Daoy (cell line): Measurements from ENCODE around the gene ZNF317. TPM values are rescaled to one million over a fixed set of nuclear protein-coding genes. Genes with fewer than 3 reads are reported as not detected.
"Not testable (repeated sequence)": the region's sequence is repeated elsewhere in the genome, so short reads cannot be mapped to it uniquely, and the experiment has no call there.

Experiments used
- DNase-seq: peaks from one replicate; pipeline ENCODE4 v3.0.0-alpha.2; 2015; ENCODE audit warnings: low read depth
- total RNA-seq: library from RNA; depleted of rRNA; stranded (reverse); fragments of >200 nt; shearing (Covaris generic); gene quantifications from 2 replicates; pipeline ENCODE4 v1.2.3, GENCODE V29; 2014; rRNA removed

ZNF317 gene
- total RNA-seq, 1 experiment from 2014 or later = 15.7 TPM

DNA sequence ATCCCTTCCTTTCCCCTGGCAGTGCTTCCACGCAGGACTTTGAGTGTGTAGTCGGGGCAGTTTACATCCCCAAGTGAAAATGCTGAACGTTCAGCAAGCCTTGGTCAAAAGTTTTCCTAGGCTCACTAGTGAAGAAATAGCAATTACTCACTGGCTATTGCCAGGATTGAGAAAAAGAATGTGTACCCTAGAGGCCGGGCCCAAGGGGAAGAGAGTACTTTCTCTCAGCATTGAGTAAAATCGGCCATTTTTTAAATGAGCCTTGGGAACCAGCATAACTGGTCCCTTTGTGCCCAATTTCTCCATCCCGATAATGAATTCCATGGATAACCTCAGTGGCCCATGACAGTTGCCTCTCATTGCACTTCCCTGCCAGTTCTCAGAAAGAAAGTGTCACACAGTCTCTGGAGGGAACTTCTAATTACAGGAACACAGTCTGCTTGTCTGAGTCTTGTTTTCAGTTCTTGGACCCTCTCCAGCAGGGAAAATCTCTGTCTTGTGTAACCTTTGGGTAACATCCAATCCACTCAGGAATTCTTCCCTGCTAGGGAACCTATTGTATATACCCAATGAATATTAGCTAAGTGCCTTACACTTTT lies 31.3 kb downstream of the ZNF317 start:
- no peak for DNase-seq

DNA sequence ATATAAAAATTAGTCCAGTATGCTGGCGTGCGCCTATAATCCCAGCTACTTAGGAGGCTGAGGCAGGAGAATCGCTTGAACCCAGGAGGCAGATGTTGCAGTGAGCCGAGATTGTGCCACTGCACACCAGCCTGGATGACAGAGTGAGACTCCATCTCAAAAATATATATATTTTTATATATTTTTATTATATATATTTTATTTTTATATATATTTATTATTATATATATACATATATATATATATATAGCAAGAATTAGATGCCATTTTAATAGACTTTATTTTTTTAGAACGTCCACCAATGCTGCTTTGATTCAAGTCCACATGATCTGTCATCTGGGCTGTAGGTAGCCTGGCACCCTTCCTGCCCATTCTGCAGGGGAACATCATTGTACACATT lies 35.1 kb downstream of the ZNF317 start:
- DNase-seq = no peak

DNA sequence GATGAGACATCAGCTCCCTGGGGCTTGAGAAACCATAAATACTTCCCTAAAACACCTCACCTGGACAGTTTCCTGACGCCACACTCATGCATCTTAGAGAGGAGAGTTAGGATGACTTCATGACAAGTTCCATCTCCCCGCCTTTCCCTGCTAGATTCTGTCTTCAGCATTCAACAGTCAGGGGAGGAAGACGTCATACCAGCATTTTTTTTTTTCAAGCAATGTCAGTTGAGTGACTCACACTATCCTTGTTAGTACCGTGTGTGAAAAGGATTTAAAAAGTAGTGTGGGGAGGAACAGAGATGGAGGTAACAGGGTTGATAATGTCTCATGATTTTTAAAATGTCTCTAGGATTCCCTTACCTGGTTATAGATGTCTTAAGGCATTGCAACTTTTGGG lies 38.7 kb downstream of the ZNF317 start, which contains the start of gene OR7D2:
TSS of gene OR7D2 (plus strand) at position 79 of the 400 bp plus-strand sequence. CDS start 6,803 bp downstream, outside the sequence.
- DNase-seq = no peak

DNA sequence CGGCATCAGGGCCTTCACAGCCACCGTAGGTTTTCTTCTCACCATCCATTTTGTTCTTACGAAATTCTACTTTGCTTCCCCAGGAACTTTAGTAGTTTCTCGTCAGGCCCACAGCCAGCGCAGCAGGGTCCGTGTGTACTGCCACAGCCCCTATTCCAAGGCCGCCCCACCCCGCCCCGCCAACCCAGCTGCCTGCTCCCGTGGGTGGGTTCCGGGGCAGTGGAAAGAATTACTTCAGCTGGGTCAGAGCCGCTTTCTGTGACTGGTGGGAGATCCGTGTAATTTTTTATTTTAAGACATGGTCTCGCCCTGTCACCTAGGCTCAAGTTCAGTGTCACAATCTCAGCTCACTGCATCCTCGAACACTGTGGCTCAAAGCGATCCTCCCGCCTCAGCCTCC lies 42.8 kb downstream of the ZNF317 start:
- DNase-seq = no peak

DNA sequence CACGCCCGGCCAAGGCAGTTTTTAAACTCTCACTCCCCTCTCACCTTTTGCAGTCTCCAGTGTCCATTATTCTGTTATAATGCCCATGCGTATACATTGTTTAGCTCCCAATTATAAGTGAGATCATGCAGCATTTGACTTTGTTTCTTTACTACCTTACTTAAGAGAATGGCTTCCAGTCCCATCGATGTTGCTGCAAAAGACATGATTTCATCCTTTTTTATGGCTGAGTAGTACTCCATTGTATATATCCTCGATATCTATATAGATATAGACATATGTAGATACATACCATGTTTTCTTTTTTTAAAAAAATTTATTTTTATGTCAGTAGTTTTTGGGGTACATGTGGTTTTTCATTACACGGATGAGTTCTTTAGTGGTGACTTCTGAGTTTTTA lies 47.0 kb downstream of the ZNF317 start:
- DNase-seq = no peak

DNA sequence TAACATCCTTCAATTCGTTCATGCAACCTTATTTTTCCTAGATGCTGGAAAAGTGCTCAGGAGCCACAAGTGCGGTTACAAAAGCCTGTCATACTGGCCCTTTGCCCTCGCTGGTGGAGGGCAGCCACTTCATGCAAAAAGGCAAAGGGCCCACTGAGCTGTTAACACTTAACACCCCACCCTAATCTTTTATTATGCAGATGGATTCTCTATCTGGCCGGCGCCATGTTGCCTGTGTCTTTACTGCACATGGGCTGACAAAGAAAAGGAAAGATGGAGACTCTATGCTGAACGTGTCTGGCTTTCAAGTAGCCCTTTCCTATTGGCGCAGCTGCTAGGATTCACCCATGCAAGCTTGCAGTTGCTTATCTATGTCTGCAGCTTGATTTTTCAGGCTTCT lies 49.3 kb downstream of the ZNF317 start:
- DNase-seq = no peak

DNA sequence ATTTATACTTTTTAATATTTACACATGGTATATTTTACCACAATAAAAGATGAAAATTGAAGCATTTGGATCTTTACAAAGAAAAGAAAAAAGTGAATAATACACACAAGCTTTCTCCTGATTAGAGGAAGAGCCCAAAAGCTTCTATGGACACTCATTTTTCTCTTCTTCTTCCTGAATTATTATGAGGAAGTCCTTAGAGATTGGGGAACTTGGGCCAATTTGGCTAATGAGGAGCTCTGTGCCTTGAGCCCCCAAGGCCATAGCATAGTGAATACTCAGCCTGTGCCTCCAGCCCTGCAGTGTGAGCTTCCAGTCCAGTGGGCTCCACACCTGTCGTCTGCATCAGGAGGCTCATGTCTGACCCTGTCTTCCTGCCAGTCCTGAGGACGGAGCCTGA lies 57.8 kb downstream of the ZNF317 start:
- not testable (repeated sequence) for DNase-seq

DNA sequence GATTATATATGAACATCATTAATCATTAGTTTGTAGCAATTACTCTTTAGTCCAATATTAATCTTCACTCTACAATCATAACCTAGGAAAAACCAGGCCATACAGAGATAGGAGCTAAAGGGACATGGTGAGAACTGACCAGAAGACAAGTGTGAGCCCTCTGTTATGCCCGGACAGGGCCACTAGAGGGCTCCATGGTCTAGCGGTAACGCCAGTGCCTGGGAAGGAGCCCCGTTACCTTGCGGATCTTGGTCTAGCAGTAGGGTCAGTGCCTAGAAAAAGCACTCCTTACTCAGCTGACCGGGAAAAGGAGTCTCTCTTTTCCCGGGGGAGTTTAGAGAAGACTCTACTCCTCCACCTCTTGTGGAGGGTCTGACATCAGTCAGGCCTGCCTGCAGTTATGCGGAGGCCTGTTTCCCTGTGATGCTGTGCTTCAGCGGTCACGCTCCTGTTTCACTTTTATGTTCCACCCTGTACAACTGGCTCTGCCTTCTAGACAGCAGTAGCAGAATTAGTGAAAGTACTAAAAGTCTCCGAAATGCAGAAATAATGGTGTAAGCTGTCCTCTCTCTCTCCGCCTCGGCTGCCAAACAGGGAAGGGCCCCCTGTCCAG lies 65.4 kb downstream of the ZNF317 start:
- DNase-seq = peak; percentile 55

Other genes starting within 250 kb of the ZNF317 start
- not detected in 2 replicates for gene MUC16, start 130.0 kb upstream of the ZNF317 start, total RNA-seq
- not detected in 2 replicates for gene OR1M1, start 53.3 kb upstream of the ZNF317 start, total RNA-seq
- gene OR7G2, start 32.9 kb upstream of the ZNF317 start, total RNA-seq = not detected in 2 replicates
- gene OR7G1, start 24.6 kb upstream of the ZNF317 start, total RNA-seq = not detected in 2 replicates
- not detected in 2 replicates for gene OR7G3, start 13.4 kb upstream of the ZNF317 start, total RNA-seq
- gene OR7D2, start 38.6 kb downstream of the ZNF317 start, total RNA-seq = not detected in 2 replicates
- not detected in 2 replicates for gene OR7D4, start 79.2 kb downstream of the ZNF317 start, total RNA-seq
- not detected in 2 replicates for gene OR7E24, start 110.5 kb downstream of the ZNF317 start, total RNA-seq
- 6.9 and 14.7 TPM in 2 replicates for gene ZNF699, start 169.4 kb downstream of the ZNF317 start, total RNA-seq
- 13.5 and 15.4 TPM in 2 replicates for gene ZNF559, start 183.8 kb downstream of the ZNF317 start, total RNA-seq
- 0.09 and 0.69 TPM in 2 replicates for gene ZNF177, start 222.6 kb downstream of the ZNF317 start, total RNA-seq